ENCODE results near the gene GNG8.

Gene GNG8

GRCh38 chr19:46601318-46602224, 34.4 kb downstream of the GNG8 start, which contains the start of gene CALM3:
Gene CALM3 (plus strand): TSS chr19:46601330. CDS start chr19:46601435, 105 bp downstream.
- DNase-seq (ENCODE audit: low spot score): no peak

- DNase-seq (ENCODE audit: low spot score): peak; percentile 93
Observed at GRCh38 chr19:46600384-46601317, 35.4 kb downstream of the GNG8 start.

GRCh38 chr19:46599716-46600373, 36.2 kb downstream of the GNG8 start:
- no peak for DNase-seq (ENCODE audit: low spot score)

- DNase-seq (ENCODE audit: low spot score): no peak
Observed at GRCh38 chr19:46598372-46598917, 37.6 kb downstream of the GNG8 start.

GRCh38 chr19:46596008-46596407, 40.0 kb downstream of the GNG8 start:
- DNase-seq (ENCODE audit: low spot score): no peak

DNA sequence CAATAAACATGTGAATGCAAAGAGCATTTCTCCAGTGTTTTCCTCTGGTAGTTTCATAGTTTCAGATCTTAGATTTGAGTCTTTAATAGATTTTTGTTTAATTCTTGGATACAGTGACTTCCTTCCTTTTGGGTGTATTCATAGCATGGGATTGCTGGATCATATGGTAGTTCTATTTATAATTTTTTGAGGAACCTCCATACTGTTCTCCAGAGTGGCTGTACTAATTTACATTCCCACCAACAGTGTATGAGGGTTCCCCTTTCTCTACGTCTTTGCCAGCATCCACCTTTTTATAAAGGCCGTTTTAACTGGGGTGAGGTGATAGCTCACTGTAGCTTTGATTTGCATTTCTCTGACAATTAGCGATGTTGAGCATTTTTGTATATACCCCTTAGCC, 44.1 kb downstream of the GNG8 start:
- DNase-seq (ENCODE audit: low spot score): no peak

DNA sequence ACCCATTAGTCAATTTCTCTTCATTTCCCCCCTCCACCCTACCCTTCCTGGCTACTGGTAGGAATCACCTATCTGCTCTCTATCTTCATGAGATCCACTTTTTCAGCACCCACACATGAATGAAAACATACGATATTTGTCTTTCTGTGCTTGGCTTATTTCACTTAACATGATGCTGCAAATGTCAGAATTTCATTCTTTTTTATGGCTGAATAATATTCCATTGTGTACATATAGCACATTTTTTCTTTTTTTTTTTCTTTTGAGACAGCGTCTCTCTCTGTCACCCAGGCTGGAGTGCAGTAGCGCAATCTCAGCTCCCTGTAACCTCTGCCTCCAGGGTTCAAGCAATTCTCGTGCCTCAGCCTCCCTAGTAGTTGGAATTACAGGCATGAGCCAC, 44.7 kb downstream of the GNG8 start:
- no peak for DNase-seq (ENCODE audit: low spot score)

DNA sequence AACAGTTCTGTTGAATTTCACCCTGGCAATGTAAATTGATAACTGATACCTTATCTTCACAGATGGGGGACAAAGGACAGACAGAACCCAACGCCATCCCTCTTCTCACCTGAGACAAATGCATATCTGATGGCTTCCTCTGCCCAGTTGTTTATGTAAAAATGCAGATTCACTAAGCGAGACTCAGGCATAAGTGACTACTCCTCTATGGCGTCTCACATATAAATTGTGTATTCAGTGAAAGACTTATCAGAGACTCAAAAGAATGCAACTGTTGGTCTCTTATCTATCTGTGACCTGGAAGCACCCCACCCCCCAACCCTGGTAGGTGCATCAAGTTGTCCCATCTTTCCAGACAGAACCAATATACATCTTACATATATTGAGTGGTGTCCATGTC, 48.1 kb downstream of the GNG8 start:
- DNase-seq (ENCODE audit: low spot score): no peak

DNA sequence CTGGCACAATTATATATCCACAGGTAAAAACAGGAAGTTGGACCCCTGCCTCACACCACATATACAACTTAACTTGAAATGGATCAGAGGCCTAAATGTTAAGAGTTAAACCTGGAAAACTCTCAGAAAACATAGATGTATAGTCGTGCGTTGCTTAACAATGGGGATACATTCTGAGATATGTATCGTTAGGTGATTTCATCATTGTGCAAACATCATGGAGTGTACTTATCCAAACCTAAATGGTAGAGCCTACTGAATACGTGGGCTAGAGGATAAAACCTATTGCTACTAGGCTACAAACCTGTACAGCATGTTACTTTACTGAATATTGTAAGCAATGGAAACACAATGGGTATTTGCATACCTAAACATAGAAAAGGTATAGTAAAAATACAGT, 49.7 kb downstream of the GNG8 start:
- no peak for DNase-seq (ENCODE audit: low spot score)

DNA sequence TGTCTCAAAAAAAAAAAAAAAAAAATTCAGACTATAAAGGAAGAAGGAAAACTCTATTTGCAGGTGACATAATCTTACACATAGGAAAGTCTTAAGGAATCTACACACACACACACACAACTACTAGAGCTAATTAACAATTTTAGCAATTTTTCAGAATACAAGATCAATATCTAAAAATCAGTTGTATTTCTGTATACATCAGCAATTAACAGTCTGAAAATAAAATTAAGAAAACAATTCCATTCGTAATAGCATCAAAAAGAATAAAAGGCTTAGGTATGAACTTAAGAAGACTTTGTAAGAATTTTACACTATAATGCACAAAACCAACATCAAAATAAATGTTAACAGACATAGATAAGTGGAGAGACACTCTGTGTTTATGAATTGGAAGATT, 50.5 kb downstream of the GNG8 start:
- no peak for DNase-seq (ENCODE audit: low spot score)

Measured in kidney capillary endothelial cell (primary cell).